ENCODE data around the gene TRIM44.

GRCh38 chr11:35794333-35794732 lies 131.8 kb downstream of the TRIM44 start:
- TF ChIP-seq, protein P1, sequence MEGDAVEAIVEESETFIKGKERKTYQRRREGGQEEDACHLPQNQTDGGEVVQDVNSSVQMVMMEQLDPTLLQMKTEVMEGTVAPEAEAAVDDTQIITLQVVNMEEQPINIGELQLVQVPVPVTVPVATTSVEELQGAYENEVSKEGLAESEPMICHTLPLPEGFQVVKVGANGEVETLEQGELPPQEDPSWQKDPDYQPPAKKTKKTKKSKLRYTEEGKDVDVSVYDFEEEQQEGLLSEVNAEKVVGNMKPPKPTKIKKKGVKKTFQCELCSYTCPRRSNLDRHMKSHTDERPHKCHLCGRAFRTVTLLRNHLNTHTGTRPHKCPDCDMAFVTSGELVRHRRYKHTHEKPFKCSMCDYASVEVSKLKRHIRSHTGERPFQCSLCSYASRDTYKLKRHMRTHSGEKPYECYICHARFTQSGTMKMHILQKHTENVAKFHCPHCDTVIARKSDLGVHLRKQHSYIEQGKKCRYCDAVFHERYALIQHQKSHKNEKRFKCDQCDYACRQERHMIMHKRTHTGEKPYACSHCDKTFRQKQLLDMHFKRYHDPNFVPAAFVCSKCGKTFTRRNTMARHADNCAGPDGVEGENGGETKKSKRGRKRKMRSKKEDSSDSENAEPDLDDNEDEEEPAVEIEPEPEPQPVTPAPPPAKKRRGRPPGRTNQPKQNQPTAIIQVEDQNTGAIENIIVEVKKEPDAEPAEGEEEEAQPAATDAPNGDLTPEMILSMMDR (conservative IDR thresholded peaks at IDR 0.05 in 1 of 2, IDR thresholded peaks at IDR 0.05 in 1 of 2; ENCODE audit: extremely low read depth in 1 of 2, insufficient read depth in 1 of 2, low read depth in 1 of 2, low read length in 2 of 2) = no peak
- TF ChIP-seq EZH2 (IDR thresholded peaks at IDR 0.05; ENCODE audit: borderline replicate concordance, low read length) = no peak
